Measurements from ENCODE around the gene TRIM73.
"Not testable (repeated sequence)": the region's sequence is repeated elsewhere in the genome, so short reads cannot be mapped to it uniquely, and the experiment has no call there.

The TRIM73 gene

DNA sequence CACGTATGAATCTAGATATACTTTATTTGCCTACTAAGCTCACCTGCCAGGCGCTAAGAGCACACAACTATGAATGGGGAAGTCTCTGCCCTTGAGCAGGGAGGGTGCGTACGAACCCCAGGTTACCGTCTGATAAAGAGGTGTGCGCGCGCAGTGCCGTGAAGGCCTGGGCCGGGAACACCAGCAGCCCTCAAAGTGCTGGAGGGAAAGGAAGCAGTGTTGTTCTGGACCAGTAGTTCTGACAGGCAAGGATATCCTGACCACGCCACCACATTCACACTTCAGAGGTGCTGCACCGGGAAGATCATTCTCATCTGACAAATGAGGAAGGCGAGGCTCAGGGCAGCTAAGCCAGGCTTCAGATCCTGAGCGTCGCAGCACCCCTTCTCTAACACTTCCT, 28.1 kb downstream of the TRIM73 start:
- not testable (repeated sequence) for DNase-seq (ENCODE audit: extremely low read depth, insufficient read length); H3K4me3 ChIP-seq (replicated peaks; ENCODE audit: low read depth, low read length); H3K36me3 ChIP-seq (ENCODE audit: control insufficient read depth, insufficient read depth, low read length); H3K27me3 ChIP-seq (replicated peaks; ENCODE audit: control insufficient read depth, insufficient read depth, low read length)

DNA sequence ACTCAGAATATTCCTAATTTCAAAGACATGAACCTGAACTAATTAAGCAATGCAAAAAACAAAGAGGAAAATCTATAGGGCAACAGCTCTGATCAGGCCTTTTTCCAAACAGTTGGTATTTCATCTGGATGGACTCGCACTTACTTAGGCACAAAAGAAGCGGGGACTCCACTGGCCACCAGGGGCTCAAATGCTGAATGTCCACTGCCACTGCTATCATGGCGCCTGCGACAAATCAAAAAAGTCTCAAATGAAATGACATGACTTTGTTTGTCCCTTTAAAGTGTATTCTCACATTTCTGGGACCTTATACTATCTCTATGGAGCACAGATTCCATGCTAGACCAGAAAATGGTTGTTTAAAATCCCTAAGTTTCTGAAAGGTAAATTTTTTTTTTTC, 43.6 kb downstream of the TRIM73 start:
- H3K27me3 ChIP-seq (replicated peaks; ENCODE audit: control insufficient read depth, insufficient read depth, low read length); H3K36me3 ChIP-seq (ENCODE audit: control insufficient read depth, insufficient read depth, low read length); H3K4me3 ChIP-seq (replicated peaks; ENCODE audit: low read depth, low read length); DNase-seq (ENCODE audit: extremely low read depth, insufficient read length): not testable (repeated sequence)

DNA sequence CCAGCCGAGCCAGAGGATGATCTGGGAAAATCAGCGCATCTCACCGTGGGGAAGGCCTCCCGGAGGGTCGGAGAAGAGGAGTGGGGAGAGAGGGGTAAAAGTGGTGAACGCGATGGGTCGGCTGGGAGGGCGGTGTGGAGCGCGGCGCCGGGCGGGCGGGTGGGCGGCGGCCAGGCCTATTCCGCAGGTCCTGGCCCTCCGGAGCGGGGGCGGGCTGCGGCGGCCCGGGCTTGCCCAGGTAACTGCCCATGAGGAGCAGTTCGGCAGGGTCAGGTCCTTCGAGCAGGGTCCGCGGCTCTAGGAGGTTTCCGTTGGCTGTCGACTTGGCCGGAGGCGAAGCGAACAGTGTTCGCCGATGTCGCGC, 46.7 kb downstream of the TRIM73 start:
- peak overlapping the region; percentile 43 for H3K4me3 ChIP-seq (replicated peaks; ENCODE audit: low read depth, low read length)
- H3K27me3 ChIP-seq (replicated peaks; ENCODE audit: control insufficient read depth, insufficient read depth, low read length); DNase-seq (ENCODE audit: extremely low read depth, insufficient read length); H3K36me3 ChIP-seq (ENCODE audit: control insufficient read depth, insufficient read depth, low read length): not testable (repeated sequence)

- DNase-seq (ENCODE audit: extremely low read depth, insufficient read length) = peak; percentile 54
- not testable (repeated sequence) for H3K27me3 ChIP-seq (replicated peaks; ENCODE audit: control insufficient read depth, insufficient read depth, low read length); H3K36me3 ChIP-seq (ENCODE audit: control insufficient read depth, insufficient read depth, low read length)
- H3K4me3 ChIP-seq (replicated peaks; ENCODE audit: low read depth, low read length) = peak overlapping the region; percentile 63
Measured at GRCh38 chr7:75442465-75443111, 47.2 kb downstream of the TRIM73 start.

DNA sequence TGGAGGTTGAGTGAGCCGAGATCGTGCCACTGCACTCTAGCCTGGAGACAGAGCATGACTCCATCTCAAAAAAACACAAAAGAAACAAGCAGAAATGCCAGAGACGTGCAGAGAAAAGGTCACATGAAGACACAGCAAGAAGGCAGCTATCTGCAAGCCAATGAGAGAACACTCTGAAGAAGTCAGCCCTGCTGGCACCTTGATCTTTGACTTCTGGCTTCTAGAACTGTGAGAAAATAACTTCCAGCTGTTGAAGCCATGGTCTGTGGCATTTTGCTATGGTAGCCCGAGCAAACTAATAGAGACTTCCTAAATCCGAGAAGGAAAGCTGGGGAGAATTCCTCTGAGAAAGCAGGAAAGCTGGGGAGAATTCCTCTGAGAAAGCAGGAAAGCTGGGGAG, 54.5 kb downstream of the TRIM73 start:
- DNase-seq (ENCODE audit: extremely low read depth, insufficient read length); H3K4me3 ChIP-seq (replicated peaks; ENCODE audit: low read depth, low read length); H3K36me3 ChIP-seq (ENCODE audit: control insufficient read depth, insufficient read depth, low read length); H3K27me3 ChIP-seq (replicated peaks; ENCODE audit: control insufficient read depth, insufficient read depth, low read length): not testable (repeated sequence)

DNA sequence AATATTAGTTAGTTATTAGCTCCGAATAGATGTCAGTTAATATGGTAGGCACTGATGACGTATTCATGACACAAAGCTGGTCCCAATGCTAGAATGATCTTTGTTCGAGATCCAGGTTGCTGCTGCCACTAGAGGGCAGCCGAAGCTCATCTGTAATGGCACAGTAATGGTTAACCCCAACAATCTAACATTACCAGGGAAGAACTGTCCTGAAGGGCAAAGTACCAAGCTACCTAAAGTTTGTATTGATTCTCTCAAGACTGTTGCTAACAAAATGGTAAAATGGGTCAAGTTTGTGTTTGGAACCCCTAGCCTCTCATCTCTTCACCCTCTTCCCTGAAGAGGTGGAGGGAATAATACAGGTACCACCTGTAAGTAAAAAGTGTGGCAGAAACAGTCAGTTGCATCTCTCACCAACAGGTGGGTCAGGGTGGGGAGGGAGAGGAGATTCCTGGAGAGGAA, 57.1 kb downstream of the TRIM73 start:
- DNase-seq (ENCODE audit: extremely low read depth, insufficient read length); H3K36me3 ChIP-seq (ENCODE audit: control insufficient read depth, insufficient read depth, low read length); H3K4me3 ChIP-seq (replicated peaks; ENCODE audit: low read depth, low read length); H3K27me3 ChIP-seq (replicated peaks; ENCODE audit: control insufficient read depth, insufficient read depth, low read length): not testable (repeated sequence)
- TF ChIP-seq, protein P1, sequence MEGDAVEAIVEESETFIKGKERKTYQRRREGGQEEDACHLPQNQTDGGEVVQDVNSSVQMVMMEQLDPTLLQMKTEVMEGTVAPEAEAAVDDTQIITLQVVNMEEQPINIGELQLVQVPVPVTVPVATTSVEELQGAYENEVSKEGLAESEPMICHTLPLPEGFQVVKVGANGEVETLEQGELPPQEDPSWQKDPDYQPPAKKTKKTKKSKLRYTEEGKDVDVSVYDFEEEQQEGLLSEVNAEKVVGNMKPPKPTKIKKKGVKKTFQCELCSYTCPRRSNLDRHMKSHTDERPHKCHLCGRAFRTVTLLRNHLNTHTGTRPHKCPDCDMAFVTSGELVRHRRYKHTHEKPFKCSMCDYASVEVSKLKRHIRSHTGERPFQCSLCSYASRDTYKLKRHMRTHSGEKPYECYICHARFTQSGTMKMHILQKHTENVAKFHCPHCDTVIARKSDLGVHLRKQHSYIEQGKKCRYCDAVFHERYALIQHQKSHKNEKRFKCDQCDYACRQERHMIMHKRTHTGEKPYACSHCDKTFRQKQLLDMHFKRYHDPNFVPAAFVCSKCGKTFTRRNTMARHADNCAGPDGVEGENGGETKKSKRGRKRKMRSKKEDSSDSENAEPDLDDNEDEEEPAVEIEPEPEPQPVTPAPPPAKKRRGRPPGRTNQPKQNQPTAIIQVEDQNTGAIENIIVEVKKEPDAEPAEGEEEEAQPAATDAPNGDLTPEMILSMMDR (IDR thresholded peaks at IDR 0.05; ENCODE audit: insufficient read depth, low read length, poor library complexity, severe bottlenecking) = peak; percentile 22

Measured in GM06990 (cell line).